Activated CD4-positive, alpha-beta T cell treated with anti-CD3 and anti-CD28 coated beads for 48 hours (primary cell): ENCODE results near the gene OR8H1.

ENCODE experiments used
- DNase-seq: peaks from one replicate; pipeline ENCODE4 v3.0.0-alpha.2; 2020

Gene OR8H1, protein sequence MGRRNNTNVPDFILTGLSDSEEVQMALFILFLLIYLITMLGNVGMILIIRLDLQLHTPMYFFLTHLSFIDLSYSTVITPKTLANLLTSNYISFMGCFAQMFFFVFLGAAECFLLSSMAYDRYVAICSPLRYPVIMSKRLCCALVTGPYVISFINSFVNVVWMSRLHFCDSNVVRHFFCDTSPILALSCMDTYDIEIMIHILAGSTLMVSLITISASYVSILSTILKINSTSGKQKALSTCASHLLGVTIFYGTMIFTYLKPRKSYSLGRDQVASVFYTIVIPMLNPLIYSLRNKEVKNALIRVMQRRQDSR

DNA sequence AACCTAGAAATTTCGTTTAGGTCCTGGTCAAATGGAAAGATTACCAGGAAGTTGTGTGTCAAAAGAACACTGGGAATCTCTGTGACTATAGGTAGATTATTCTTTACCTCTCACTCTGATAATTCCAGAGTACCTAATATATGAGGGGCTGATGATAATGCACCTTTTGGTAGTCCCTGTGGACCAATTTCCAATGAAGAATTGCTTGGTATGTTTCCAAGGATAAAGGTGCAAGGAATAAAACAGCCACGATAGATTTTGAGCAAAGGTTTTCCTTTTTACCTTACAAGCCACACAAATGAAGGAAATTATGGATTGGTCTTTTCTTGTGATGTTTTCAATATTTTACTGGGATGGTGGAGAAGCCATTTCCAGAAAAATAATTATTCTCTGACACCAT, at the start of gene OR8H1:
Gene OR8H1, minus strand, starts transcription at position 101 of the 400 bp plus-strand sequence. CDS start 1,192 bp downstream, outside the sequence.
- DNase-seq = no peak

DNA sequence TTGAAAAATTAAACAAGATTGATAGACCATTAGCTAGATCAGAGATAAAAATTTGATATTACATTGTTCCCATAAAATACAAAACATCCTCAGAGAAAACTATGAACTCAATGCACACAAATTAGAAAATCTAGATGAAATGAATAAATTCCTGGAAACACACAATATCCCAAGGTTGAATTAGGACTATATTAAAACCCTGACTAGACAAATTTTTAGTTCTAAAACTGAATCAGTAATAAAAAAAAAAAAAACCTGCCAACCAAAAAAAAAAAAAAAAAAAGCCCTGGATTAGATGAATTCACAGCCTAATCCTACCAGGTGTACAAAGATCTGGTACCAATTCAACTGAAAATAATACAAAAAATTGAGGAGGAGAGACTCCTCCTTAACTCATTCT, 48.2 kb upstream of the OR8H1 start:
- DNase-seq = no peak

DNA sequence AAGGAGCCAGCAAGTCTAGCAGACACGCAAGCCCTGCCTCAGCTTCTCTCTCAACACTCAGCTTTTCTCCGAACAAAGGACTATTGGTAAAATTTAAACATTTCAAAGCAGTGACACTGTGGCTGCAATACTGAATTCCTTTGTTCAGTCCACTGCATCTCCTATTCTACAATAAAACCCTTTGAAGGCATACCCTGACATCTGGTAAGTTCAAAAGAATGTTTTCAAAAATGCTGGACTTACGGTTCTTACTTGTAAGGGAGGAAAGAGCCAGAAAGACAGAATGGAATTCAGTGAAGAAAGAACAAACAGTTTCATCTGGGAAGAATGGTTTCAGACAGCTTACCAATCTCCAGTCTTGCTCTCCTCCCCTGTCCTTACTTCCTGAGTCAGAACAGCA, 41.1 kb upstream of the OR8H1 start:
- no peak for DNase-seq

DNA sequence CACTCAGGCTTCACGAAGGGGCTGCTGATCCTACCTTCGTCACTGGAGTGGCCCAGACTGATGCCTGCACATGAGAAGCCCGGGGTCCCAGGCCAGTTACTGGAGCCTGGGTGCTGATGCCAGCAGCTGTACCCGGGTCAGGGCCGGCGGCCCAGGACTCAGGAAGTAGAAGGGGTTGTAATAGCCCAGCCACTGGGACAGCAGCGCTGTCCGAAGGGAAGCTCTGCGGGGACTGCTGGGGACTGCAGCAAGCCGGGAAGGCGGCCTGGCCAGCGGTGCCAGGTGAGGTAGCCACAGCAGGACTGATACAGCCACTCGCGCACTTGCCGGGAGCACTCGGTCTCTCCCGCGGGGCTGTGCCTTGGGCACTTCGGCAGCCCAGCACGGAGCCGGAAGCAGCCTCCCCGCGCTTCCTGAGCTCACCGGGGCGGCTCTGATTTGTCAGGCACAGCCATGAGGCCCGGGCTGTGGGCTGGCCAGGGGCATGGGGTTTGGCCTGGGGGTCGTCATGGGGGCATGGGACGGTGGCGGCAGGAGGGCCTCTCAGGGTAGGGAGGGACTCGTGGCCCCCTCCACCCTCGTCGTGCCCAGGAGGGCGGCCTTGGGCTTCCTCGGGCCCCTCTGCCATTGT, 39.9 kb upstream of the OR8H1 start:
- DNase-seq = no peak

DNA sequence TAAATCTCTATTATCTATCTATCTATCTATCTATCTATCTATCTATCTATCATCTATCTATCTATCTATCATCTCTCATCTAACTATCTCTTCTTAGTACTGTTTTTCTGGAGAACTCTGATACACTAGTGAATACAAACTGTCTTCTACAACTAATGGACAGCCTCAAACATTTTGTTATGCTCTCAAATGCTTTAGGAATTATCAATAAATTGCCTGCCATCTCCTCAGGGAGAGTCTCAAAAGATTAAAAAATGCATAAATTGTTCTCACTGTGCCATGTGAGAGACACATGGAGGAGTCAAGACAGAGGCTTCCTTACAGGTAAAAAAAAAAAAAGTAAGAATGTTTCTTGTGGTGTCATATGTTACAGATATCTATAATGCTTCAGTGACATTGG, 22.8 kb upstream of the OR8H1 start, which contains the start of gene OR8K3:
Gene OR8K3, plus strand, starts transcription at position 301 of the 400 bp plus-strand sequence. CDS start 3,163 bp downstream, outside the sequence.
- no peak for DNase-seq

DNA sequence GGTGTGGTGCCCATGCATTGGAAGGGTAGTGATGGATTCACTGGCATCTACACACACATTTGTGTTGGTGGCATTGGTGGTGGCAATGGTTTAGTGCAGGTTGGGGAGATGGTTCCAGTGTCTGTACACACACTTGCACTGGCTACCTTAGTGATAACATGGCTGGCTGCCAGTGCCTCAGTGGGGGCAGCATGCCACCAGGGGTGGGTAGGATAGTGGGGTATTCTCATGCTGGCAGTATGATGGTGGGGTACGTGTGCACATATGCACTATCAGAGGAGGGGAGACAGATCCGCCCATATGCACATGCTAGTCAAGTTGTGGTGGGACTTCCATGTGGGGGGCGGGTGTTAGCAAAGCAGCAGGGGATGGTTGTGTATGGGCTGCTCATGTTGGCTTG, 15.8 kb upstream of the OR8H1 start:
- no peak for DNase-seq

DNA sequence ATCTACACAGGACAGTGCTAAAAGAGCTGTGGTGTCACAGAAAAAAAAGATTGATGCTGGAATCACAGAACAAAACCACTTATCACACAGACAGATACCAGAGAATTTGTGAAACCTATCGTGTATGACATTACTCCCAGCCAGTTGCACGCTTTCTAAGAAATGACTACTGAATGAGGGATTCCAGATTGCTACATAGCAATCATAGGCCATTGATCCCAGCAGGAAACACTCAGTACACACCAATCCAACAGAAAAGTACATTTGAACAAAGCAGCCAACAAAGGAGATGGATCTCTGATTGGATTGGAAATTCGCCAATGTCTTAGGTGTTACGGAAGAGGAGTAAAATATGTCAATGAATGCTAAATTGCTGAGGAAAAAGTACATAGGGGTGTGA, 4.8 kb upstream of the OR8H1 start:
- no peak for DNase-seq

DNA sequence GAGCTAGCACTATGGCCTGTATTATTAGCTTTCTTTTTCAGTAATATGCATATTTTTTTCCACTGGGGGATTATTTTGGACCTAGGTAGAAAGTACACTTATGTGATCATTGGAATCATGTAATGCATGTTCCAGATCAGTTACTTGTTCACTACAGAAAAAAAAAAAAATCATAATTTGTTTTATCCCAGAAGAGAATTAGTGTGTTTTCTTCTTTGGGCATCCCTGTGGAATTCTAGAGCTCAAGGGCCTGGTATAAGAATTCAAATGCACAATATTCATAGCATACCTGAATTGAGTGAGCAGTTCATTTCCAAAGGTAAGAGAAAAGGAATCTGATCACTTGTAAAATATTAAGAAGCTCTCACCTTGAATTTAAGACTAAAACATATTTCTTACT, 18.2 kb downstream of the OR8H1 start, which contains the start of gene OR5T1:
Gene OR5T1, plus strand, starts transcription at position 301 of the 400 bp plus-strand sequence. CDS start 1,485 bp downstream, outside the sequence.
- DNase-seq = no peak

DNA sequence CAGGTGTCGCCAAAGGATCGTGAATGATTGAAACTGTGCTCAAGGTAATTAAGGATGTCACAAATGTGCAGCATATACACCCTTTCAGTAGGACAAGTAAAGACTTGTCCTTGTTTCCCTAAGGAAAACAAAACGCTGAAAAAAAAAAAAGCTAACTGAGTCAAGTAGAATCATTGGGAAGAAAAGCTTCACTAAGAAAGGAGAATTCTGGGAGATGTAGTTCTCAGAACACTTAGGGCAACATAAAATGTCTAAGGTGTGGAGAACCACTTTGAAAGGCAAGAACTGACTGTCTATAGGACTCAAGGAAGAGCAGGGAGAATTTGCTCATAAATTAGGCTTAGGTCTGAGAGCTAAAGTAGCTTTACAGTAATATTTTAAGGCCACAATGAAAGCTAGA, 21.0 kb downstream of the OR8H1 start:
- DNase-seq = no peak

DNA sequence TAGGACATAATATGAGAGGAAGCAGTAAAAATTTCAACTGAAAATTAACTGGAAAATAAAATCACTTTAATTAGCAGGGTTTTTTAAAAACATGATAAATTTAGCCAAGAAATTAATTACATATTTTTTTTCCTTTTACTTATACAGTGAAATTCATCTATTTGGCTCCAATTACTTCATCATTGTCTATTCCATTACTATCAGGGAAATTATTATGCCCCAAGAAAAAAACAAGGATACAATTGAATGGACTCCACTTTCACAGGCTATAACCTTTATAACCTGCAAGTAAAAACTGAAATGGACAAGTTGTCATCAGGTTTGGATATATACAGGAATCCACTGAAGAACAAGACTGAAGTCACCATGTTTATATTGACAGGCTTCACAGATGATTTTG, 40.1 kb downstream of the OR8H1 start, which contains the start of gene OR5T3:
Gene OR5T3, plus strand, starts transcription at position 301 of the 400 bp plus-strand sequence. Its CDS starts 0 bp downstream, at position 301.
- no peak for DNase-seq
